Vagina (tissue), 2 donors: ENCODE data around the gene MCOLN3.

Experiments used
- POLR2A ChIP-seq, 2 donors: fragments of 450-650 bp; IDR thresholded peaks; one replicate each; pipeline ENCODE4 v1.6.1; 2017; ENCODE audit warnings: antibody characterized with exemption in 2 of 2, mild to moderate bottlenecking in 2 of 2, moderate library complexity in 2 of 2
- POLR2AphosphoS5 ChIP-seq, 2 donors: sonication (generic); formaldehyde crosslinking; IDR thresholded peaks; one replicate each; pipeline ENCODE4 v1.9.0; 2017; ENCODE audit warnings: antibody characterized with exemption in 2 of 2, mild to moderate bottlenecking in 2 of 2, low read depth in 1 of 2; ENCODE audit not compliant: insufficient read depth in 1 of 2
- TF ChIP-seq, protein P1 (sequence below), 3 experiments: fragments of 450-650 bp in 2 of 3; fragments of 200-600 bp in 1 of 3; sonication (generic) in 1 of 3; IDR thresholded peaks; one replicate each; pipeline ENCODE4 v1.5.1; 2017 to 2019; ENCODE audit warnings: antibody characterized with exemption in 3 of 3, mild to moderate bottlenecking in 2 of 3, moderate library complexity in 2 of 3

DNA sequence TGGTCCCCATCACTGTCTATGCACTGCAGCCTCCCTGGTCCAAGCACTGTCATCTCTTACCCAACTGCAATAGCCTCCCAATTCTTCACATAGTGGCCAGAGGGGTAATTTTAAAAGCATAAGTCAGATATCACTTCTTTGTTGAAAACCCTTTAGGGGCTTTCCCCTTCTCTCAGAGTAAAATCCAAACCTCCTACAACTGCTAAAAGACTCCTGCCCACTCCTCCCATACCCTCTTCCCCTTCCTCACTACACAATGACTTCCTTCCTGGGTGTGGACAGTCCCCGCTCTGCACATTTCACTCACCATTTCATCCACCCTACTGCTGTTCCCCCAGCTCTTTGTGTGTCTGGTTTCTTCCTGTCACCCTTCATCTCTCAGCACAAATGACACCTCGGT is 59.7 kb downstream of the MCOLN3 start:
- TF ChIP-seq, protein P1, sequence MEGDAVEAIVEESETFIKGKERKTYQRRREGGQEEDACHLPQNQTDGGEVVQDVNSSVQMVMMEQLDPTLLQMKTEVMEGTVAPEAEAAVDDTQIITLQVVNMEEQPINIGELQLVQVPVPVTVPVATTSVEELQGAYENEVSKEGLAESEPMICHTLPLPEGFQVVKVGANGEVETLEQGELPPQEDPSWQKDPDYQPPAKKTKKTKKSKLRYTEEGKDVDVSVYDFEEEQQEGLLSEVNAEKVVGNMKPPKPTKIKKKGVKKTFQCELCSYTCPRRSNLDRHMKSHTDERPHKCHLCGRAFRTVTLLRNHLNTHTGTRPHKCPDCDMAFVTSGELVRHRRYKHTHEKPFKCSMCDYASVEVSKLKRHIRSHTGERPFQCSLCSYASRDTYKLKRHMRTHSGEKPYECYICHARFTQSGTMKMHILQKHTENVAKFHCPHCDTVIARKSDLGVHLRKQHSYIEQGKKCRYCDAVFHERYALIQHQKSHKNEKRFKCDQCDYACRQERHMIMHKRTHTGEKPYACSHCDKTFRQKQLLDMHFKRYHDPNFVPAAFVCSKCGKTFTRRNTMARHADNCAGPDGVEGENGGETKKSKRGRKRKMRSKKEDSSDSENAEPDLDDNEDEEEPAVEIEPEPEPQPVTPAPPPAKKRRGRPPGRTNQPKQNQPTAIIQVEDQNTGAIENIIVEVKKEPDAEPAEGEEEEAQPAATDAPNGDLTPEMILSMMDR (IDR thresholded peaks at IDR 0.05) = no peak
- no peak for TF ChIP-seq POLR2A (IDR thresholded peaks at IDR 0.05)
- no peak for TF ChIP-seq POLR2AphosphoS5 (IDR thresholded peaks at IDR 0.05; ENCODE audit: insufficient read depth in 1 of 2, low read depth in 1 of 2)
